Stimulated activated CD4-positive, alpha-beta T cell treated with anti-CD3 and anti-CD28 coated beads, Interleukin-2, amount 100 ng/mL, for 48 hours (primary cell): ENCODE measurements around the gene ZNF503.

Experiments
- DNase-seq, 2 donors: peaks; one replicate each; pipeline ENCODE4 v3.0.0-alpha.2; 2020

Gene ZNF503

DNA sequence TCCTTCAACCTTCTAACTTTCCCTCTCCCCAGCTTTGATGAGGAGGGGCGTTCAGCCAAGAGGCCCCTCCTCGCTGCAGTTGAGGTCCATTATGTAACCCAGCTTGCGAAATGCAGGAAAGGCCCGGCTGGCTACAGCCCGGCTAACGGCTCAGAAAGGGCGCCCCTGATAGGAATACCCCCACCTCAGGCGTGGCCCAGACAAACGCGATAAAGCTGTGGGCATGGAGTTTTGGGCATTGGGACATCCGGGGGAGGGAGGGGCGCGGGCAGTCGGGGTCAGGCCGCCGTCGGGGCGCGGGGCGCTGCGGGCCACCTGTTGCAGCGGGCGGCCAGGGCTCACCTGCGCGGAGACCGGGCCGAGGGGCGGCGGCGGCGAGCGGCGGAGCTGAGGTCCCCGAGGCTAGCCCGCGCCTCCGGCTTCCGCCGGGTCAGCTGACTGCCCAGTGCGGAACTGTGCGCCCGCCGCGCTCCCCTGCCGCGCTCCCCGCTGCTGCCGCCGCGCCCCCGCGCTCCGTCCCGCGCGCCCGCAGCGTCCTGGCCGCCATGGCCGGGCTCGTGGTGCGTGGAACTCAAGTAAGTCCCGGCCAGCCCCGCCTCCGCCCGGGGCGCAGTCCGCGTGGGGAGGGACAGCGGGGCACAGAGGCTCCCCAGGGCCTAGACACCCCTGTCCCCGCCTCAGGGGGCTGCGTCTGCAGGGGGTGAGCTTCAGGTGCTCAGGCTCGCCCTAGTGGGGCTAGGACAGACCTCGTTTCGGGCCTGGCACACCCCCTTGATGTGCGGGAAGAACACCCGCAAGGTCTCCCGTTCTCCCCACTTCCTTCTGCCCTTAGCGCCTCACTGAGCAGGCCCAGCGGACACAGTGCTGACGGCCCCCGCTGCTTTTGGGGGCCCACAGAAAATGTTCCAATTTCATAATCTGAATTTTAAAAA is 29.9 kb upstream of the ZNF503 start, which contains the start of gene LRMDA:
TSS of gene LRMDA (plus strand) at position 445 of the 932 bp plus-strand sequence.
- DNase-seq = no peak

GRCh38 chr10:75430000-75430763 is 28.6 kb upstream of the ZNF503 start:
- no peak for DNase-seq

GRCh38 chr10:75429159-75429827 is 27.7 kb upstream of the ZNF503 start:
- no peak for DNase-seq

- no peak for DNase-seq
Observed at GRCh38 chr10:75428434-75429158, 27.0 kb upstream of the ZNF503 start.

- DNase-seq = no peak
Observed at GRCh38 chr10:75427951-75428350, 26.4 kb upstream of the ZNF503 start.

- no peak for DNase-seq
Observed at GRCh38 chr10:75426880-75427279, 25.3 kb upstream of the ZNF503 start.

- no peak for DNase-seq
Observed at GRCh38 chr10:75425291-75426079, 23.9 kb upstream of the ZNF503 start.

DNA sequence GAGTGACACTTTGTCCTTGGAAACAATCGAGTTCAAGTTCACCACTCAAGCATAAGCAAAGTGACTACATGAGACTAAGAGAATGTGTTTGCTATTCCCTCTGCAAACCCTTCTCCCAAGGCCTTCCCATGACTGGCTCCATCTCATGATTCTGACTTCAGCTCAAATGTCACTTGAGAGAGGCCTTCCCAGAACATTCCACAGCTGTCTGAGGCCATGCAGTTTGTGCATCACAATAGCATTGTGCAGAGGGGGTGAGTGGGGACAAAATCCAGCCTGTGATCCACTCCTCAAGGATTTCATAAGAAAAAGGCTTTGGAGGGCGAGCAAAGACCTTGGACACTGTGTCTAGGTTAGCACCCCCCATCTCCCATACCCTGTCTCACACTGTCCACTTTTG is 23.0 kb upstream of the ZNF503 start:
- DNase-seq = no peak

DNA sequence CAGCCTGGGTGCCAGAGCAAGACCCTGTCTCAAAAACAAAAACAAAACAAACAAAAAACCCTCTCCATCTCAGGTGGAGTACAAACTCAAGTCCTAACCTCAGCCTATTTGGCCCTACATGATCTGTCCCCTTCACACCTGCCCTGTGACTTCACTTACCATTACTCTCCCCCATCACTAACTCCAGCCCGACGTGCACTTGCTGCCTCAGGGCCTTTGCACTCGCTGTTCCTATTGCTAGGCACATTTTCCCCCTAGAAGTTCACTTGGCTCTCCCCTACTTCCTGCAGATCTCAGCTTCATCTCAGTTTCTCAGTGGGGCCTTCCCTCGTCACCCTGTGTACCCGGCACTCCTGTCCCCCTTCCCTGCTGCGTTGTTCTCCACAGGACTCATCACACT is 21.3 kb upstream of the ZNF503 start:
- DNase-seq = no peak

DNA sequence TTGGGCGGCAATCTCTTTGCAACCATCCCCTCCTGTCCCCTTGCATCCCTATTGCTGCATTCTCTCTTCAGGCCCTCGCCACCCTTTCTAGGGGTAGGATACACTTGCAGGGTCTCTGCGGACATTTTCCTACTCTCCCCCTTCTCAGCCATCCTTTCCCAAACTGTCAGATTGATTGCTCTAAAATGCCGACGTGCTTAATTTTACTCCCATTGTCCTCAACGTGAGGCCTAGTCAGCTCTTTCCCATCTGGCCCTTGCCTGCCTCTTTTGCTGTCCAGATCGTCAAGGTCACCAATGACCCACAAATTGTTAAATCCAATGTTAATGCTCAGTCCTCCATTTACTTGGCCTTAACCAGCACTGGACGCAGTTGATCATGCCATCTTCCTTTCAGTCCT is 17.1 kb upstream of the ZNF503 start:
- no peak for DNase-seq

DNA sequence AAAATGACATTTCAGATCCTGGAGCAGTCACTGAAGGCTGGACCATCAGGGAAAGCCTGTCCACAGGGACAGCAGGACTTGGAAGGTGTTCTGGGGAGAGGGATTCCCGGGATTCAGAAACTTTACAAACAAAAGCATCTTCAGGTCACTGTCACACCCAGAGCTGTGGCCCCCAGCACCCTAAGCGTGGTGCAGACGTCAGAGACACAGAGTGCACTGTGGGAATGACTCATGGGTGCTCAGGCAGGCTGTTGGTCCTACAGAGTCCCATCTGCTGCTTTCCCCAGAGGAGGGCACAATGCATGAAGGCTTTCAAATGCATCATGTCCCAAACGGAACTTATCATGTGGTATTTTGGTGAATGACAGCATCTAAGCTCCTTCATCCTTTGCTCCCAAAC is 16.7 kb upstream of the ZNF503 start:
- no peak for DNase-seq

DNA sequence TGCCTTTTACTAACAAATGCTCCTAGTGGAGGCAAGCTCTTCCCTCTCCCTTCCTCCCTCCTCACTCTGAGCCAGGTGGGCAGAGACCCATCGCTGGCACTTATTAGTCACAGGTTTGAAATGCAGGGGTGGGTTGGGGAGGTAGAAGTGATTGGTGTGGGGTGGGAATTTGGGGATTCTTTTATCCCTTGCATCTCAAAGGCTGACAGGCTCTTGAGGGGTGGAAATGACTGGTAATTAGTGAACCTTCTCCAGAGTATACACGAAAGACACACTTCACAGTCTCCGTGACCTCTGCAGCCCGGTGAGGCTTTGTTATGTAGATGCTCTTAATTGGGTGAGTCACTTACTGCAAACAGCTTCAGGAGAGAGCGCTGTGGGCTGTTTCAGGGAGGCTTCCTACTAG is 16.0 kb upstream of the ZNF503 start:
- DNase-seq = no peak

GRCh38 chr10:75414527-75414926 is 13.0 kb upstream of the ZNF503 start:
- DNase-seq = no peak

DNA sequence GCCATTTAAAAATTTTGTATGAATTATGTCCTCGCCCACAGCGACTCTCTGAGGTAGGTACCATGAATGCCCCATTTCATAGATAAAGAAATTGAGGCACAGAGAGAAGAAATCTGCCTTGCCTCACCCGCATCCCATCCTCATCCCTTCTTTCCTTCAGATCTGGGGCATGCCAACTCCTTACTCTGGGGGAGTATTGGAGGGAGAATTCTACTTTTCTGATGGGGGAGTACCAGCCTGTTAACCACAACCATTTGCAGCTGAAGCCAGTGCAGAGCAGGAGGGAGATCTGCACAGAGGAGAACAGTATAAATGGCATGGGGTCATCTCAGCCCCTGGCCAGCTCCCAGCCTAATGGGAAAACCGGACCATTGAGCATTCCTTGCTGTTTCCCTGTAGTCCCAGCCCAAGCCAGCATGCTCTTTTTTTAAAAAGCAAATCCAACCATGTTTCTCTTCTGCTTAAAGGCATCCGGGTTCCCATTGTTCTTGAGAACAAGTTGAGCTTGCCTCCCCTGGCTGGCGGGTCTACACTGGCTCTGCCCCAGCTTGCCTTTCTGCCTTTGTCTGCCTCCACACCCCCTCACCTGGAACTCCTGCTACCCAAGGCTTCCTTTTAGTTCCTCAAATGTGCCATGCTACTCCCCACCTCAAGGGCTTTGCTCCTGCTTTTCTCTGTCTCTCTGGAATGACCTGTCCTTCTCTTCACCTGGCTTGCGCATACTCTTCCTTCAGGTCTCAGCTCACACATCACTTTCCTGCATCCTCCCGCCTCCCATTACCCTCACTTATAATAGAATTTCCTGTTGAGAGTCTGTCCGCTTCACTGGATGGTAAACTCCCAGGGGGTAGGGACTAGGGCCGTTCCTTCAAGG is 8.8 kb upstream of the ZNF503 start:
- no peak for DNase-seq

DNA sequence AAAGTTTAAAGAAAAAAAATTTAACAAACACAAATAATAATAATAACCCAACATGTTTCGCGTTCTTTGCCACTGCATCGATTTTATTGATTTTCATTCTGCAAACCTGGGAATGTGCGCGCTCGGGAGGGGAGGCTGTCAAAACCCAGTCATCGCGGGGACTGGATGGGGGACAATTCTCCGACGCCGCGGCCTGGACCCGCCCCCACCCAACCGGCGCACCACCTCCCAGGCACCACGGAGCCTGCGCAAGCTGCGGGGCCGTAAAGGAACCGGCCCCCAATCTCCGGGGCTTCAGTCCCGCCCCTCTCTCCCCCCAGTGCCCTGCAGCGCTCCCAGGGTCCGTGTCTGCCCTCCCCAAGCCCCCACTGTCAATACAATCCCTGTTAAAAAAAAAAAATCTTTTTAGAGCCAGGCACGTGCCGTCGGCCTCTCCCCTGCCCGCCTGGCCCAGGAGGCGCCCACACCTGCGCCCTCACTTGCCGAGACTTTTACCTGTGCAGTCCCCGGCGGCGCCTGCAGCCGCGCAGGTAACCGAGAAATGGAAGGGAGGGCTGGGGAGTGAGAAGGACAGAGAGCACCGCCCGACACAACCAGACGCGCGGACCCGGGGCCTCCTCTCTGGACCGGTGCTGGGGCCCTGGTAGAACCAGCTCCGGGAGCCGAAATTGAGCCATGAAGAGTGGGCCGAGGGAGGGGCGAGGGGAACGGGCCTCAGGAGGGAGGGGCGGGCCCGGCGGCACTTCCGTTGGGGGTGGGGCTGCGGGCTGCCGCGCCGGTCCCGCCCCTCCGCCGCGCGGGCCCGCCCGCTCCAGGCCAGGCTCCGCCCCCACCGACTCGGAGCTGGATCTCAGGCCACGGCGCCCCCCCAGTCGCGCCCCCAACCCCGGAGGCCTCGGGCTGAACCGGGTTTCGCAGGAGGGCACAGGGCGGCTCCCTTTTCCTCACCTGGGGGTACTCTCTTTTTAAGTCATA is 7.6 kb upstream of the ZNF503 start:
- DNase-seq = no peak

DNA sequence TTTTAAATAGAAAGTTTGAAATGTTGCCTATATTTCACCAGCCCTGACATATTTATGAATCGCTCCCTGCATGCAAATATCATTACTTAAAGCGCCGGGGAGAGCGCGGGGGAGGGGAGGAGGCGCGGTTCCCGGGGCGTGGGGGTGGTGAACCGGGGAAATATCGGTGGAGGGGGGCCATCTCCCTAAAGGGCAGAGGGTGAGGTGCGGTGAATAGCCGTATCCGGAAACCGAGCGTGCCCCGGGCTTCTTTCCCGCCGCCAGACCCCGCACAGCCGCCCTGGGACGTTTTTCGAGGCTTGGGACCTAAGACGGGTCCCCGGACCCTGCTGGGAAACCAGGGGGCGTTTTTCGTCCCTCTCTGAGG is 6.9 kb upstream of the ZNF503 start:
- DNase-seq = no peak

DNA sequence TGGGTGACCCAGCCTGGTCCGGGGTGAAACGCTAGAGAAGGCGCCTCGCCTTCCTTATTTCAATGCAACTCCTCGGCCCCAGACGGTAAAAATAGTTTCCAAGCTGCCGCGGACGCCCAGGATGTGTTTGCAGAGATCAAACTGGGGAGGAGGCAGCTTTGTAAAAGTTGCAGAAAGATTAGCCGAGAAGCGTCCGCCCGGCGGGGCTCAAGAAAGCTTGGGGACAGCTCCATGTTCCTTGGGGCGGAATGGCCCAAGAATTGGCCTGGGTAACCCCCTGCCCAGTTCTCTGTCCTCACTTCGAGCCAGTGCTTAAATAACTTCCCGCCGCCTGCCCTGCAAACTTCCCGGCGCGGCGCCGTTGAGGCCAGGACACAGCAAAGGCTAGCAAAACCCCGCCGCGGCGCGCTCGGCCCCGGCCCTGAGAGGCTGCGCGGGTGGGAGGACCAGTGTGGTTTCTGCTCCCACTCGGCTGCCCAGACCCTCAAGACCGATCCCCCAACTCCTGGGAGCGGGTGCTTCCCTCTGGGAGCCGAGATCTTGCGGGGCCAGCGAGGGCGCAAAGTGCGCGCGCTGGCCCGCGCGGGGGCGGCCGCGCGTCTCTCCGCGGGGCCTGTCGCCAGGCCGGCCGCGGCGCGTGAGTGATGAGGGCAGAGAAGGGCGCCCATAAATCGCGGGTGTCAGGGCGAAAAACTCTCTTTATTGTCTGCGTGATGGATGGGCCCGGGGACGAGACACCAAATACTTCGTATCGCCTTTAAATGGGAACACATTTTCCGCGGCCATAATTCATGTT is 6.3 kb upstream of the ZNF503 start:
- DNase-seq = no peak

- DNase-seq = no peak
Observed at GRCh38 chr10:75407224-75407712, 5.7 kb upstream of the ZNF503 start.
